AG04450 (cell line): ENCODE results near the gene FOXE3. TPM values are rescaled to one million over a fixed set of nuclear protein-coding genes. Genes with fewer than 3 reads are reported as not detected.

Experiments
- CTCF ChIA-PET: fragments of 300-600, 350-600 bp; formaldehyde crosslinking; extraction: SDS; loops from one replicate; lab custom pipeline; 2022; ENCODE audit warnings: antibody characterized with exemption, inconsistent platforms; lab: Charles Lee
- POLR2A ChIA-PET: fragments of 350-600 bp; formaldehyde crosslinking; extraction: SDS; loops from one replicate; lab custom pipeline; 2021; ENCODE audit warnings: antibody characterized with exemption, inconsistent platforms; lab: Yijun Ruan, JAX
- DNase-seq: peaks from one replicate; pipeline ENCODE4 v3.0.0-alpha.2; 2011; ENCODE audit warnings: low read depth, low spot score
- H3K27ac ChIP-seq: one replicate; pipeline ENCODE4 v1.5.1; 2012; ENCODE audit warnings: low read depth, low read length, control low read depth
- H3K27me3 ChIP-seq: one replicate; pipeline ENCODE4 v1.6.0; 2012; ENCODE audit warnings: low read length; ENCODE audit not compliant: control insufficient read depth, insufficient read depth
- H3K4me3 ChIP-seq: 2 replicates; pipeline ENCODE4 v1.5.1; 2011; ENCODE audit warnings: mild to moderate bottlenecking, low read depth, low read length, control low read depth
- H3K9me3 ChIP-seq: 2 replicates; pipeline ENCODE4 v1.5.1; 2012; ENCODE audit warnings: low read length; ENCODE audit not compliant: control insufficient read depth, insufficient read depth
- CTCF ChIP-seq: IDR thresholded peaks from 2 replicates; pipeline ENCODE4 v1.5.1; 2011; ENCODE audit warnings: low read depth, low read length, control low read depth, inconsistent platforms
- polyA plus RNA-seq: library from polyadenylated mRNA; depleted of rRNA; stranded (reverse); fragments of >200 nt; gene quantifications from 2 replicates; pipeline ENCODE4 v1.2.3, GENCODE V29; 2011

FOXE3 gene
- polyA plus RNA-seq, 1 experiment: not detected

- Histone ChIP-seq H3K4me3 (no peak overlapping the region), H3K27ac (no peak overlapping the region), H3K9me3 (no peaks in the 10 kb centered on the region), H3K27me3 (no peaks in the 10 kb centered on the region)
- no peak for DNase-seq
- CTCF ChIA-PET: interaction anchor here (0.6 to 5.8 kb wide), 7 partner anchors 8 to 658 kb away, joined by 3 to 36 read pairs (median 5); no protein-coding TSS in a partner anchor
- POLR2A ChIA-PET: no interaction called here
- TF ChIP-seq CTCF: no peak
Measured at GRCh38 chr1:47380699-47381098, 35.4 kb upstream of the FOXE3 start.

GRCh38 chr1:47382399-47382983 is 33.6 kb upstream of the FOXE3 start:
- Histone ChIP-seq H3K4me3 (no peak overlapping the region), H3K27me3 (no peaks in the 10 kb centered on the region), H3K27ac (no peak overlapping the region), H3K9me3 (no peaks in the 10 kb centered on the region)
- no peak for TF ChIP-seq CTCF
- no peak for DNase-seq
- POLR2A ChIA-PET: no interaction called here
- CTCF ChIA-PET: interaction anchor here (1.0 to 2.3 kb wide), 5 partner anchors 9 to 203 kb away, joined by 3 to 6 read pairs (median 5); partner anchors contain the start of gene FOXD2

GRCh38 chr1:47384083-47384482 is 32.0 kb upstream of the FOXE3 start:
- no peaks in the 10 kb centered on the region for H3K9me3 ChIP-seq
- H3K27me3 ChIP-seq: no peaks in the 10 kb centered on the region
- H3K27ac ChIP-seq: no peak overlapping the region
- DNase-seq: no peak
- CTCF ChIA-PET: interaction anchor here (1.1 to 1.6 kb wide), 3 partner anchors 41 to 191 kb away, joined by 3 to 9 read pairs (median 5); partner anchors contain the start of gene FOXD2
- no peak for TF ChIP-seq CTCF
- POLR2A ChIA-PET: no interaction called here
- H3K4me3 ChIP-seq: no peak overlapping the region

DNA sequence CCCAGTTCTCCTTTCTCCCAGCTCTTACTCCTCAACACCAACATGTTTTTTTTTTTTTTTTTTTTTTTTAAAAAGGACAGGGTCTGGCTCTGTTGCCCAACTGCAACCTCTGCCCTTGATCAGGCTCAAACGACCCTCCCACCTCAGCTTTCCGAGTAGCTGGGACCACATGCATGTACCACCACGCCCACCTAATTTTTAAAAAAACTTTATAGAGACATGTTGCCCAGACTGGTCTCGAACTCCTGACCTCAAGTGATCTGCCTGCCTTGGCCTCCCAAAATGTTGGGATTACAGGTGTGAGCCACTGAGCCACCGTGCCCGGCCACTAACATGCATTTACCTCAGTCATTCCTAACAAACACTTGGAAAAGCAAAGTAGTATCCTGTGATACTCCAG is 31.1 kb upstream of the FOXE3 start:
- CTCF ChIA-PET: interaction anchor here (1.1 to 1.6 kb wide), 2 partner anchors 52 to 192 kb away, joined by 5 to 9 read pairs; partner anchors contain the start of gene FOXD2

More for the DNA sequence above, 31.1 kb upstream of the FOXE3 start:
- Histone ChIP-seq H3K27ac (no peak overlapping the region), H3K27me3 (no peaks in the 10 kb centered on the region), H3K9me3 (no peaks in the 10 kb centered on the region), H3K4me3 (no peak overlapping the region)
- POLR2A ChIA-PET: no interaction called here
- no peak for DNase-seq
- TF ChIP-seq CTCF: no peak
